HG02852 (cell line): ENCODE results near the gene IGSF22.

Experiments
- ATAC-seq: cut with Tn5 transposase; IDR thresholded peaks from one replicate; pipeline ENCODE4 v1.9.1; 2021; ENCODE audit warnings: mild to moderate bottlenecking, moderate library complexity; ENCODE audit not compliant: unreplicated experiment

The IGSF22 gene

DNA sequence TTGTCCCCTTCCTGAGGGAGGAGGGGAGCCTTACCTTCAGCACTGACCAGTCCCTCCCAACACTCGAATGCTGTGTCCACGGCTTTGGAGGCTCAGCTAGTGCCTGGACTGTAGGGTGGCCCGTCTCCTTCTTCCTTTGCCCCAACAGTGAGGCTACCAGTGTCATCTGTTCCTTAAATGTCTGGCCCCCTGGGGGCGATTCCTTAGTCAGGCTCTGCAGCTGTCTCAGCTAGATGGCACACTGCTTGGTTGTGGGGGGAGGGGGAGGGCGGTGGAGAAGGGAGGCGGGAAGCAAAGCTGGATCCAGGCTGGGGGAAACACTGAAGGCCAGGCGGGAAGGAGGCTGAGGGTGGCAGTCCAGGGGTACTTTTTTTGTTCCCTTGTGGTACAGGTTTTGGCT is at the start of gene IGSF22:
IGSF22 (minus strand) TSS at position 149 of the 400 bp plus-strand sequence. CDS start 1,952 bp downstream, outside the sequence.
- ATAC-seq, result no peak

DNA sequence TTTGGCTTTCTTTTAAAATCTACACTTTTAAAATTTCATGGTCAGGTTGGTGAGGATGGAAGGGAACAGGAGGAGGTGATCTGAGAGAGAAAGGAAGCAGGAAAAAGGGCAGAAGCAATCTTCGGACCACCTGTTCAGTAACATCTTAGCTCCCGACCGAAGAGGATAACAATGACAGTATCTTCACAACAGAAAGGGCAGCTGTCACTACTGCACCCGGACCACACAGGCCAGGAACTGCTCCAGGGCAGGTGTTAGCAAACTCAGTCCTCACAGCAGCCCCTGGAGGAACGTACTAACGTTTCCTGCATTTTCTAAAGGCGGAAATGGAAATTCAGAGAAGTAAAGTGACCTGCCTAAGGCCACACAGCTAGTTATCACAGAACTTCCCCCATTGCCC is 48.8 kb upstream of the IGSF22 start:
- ATAC-seq, result no peak

DNA sequence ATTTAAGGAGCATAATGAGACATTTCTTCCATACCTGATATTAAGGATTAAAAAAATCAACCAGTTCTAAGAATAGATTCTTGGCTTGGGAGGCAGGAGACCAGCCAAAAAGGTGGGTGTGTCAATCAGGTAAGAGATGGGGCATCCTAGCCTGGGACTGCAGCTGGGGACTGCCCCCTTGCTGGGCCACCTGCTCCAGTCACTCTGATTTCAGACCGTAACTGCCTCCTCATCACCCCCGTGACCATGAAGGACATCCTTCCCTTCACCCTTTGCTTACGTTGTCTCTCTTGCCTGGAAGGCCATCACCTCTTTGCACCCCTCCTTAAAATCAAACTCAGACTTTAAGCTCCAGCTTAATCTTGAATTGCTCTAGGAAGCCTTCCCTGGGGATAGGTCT is 47.7 kb upstream of the IGSF22 start:
- no peak for ATAC-seq

DNA sequence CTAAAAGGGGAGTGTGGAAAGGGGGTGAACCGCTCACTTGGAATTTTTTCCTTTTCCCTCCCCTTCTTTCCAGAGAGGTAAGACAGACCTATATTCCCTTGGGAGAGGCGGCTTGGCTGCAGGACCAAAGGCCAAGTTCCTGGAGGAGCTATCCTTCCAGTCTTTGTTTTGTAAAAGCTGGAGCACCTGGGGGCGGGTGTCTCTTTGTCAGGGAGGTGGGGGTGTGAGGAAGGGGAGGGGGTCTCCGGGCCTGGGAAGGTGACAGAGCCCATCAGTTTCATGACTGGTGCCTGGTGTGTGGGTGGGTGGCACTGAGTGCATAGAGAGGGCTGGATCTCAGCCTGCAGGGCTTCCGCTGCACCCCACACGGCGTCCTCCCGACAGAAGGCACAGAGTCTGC is 47.1 kb upstream of the IGSF22 start:
- no peak for ATAC-seq

DNA sequence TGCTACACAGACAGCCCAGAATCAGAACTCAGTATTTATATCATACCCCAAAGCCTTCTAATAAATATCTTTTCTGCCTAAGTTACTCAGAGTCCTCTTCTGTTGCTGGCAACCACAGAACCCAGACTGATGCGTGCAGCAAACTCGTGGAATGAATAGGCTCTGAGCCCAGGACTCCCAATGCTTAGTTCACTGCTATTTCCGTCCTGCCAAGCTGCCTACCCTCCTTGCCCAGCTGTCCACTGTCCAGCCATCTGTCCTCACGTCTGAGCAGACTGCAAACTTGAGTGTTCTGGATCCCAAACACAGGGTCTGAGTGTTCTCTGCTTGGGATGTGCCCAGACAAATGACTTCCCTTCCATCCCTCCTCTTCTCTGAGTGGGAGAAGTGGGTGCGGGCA is 46.2 kb upstream of the IGSF22 start:
- ATAC-seq, result no peak

DNA sequence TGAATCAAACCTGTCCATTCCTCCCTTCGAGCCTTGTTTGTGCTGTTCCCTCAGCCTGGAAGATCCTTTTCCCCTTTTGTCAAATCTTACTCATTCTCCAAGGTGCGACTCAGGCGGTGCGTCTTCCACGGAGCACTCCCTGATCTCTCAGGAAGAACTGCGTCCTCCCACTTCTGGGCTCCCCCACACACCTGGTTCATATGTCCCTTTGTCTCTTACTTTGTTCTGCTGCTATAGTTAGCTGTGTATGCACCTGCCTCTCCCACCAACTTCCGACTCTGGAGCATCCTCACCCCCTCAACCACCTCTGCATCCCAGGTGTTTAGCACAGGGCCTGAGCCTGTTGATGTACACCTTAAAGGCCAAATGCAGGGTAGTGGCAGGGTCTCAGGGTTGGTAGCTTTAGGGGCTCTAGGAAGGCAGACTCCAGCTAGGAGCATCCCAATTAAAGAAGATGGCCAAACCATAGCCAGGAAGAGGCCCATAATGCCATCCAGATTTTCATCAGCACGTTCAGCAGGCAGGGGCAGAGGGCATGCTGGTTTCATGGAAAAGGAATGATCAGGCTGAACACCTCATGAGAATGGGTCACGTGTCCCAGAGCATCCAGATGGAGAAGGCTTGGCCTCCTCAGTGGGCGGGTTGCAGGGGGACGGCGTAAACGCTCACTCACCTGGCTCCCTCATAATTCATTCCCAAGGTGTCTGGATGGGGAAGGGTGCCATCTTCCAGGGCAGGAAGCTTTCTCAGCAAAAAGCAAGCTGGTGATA is 45.5 kb upstream of the IGSF22 start:
- ATAC-seq, result no peak

DNA sequence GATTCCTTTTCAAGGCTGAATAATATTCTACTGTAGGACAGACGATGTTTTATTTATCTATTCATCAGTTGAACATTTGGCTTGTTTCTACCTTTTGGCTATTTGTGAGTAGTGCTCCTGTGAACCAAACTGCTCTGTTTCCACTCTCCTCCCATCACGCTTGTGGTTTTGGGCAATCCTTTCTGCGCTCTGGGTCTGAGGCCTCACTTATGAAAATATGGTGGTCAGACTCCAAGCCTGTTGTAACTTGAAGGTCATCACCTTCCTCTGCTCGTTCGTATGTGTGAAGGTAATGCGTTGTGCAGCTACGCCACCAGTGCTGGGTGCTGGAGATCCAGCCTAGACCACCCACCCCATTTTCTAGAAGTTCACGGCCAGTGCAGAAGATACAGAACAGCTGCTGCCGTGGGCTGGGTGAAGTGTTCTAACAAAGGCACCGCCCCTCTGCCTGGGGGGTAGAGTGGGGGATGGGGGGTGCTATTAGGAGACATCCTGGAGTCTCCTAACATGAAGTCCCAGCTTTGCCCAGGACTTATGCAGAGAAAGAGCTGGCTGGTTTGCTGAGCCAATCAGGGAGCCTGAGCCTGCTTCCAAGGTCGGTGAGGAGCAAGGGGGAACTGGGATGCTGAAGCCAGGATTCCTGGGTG is 44.6 kb upstream of the IGSF22 start:
- ATAC-seq, result no peak

DNA sequence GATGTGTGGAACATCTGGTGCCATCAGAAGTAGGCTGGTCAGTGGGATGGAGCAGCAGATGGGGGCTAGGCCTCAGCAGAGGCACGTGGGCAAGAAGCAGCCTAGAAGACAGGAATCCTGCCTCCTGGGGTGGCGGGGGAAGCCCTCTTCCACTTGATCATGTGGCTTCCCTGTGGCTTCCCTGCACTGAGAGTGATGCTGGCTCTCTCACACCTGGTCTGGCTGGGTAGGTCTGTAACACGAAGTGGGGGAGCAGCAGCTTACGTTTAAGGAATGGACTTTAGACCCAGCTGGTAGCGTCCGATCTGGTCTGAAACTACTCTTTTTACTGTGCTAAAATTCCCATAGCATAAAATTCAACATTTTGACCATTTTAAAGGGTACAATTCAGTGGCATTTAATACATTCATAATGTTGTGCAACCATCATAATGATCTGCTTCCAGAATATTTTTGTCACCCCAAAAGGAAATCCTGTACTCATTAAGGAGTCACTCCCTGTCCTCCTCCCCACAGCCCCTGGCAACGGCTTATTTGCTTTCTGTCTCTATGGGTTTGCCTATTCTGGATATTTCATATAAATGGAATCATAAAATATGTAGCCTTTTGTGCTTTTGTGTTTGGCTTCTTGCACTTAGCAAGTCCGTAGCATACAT is 43.9 kb upstream of the IGSF22 start:
- ATAC-seq, result peak; percentile 66

DNA sequence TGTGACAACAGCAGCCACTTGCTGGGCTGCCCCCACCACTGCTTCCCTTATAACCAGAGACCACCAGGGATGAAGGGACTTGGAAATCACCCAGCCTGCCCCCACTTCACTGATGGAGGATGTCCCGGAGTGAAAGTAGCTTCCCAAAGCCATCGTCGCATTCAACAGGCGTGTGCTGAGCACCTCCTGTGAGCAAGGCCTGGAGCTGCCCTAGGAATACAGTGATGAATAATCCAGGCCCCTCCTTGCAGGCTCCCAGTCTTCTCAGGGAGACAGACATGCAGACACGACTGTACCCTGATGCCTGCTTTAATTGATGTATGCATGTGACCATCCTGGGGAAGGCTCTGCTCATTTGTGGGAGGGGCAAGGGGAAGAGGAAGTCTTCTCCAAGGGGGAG is 43.0 kb upstream of the IGSF22 start:
- ATAC-seq, result no peak

DNA sequence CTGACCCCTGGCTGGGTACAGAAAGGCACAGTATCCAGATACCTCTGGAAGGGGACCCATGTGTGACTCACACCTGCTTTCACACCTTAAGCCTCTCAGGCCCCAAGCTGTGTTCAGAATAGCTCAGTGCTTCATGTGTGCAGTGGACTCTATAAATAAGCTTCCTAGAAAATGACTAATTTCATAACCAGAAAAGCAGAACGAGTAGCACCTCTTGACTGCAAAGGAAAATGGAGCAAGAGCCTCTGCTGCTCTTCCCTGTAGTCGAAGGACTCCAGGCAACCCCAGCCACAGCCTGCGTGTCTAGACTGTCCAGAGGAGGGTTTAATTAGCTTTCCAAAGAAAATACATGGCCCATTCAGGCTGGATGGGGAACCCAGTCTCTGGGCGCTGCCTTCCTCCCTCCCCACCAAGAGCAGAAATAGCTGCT is 42.5 kb upstream of the IGSF22 start:
- peak; percentile 81 for ATAC-seq

DNA sequence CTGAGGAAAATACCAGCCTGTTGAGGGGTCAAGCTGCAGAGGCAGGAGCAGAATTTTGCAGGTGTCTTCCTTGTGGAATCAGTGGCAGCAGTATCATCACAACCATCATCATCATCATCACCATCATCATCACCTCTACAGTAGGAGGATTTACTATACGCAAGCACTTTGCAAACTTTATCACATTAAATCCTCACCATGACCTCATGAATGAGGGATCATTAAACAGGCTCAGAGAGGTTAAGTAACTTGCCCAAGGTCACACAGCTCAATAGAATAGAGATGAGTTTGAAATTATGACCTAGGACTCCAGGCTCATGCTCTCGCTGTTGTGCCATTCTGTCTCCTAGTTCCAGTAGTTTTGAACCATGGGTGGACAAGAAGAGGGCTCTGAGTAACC is 40.0 kb upstream of the IGSF22 start:
- ATAC-seq, result no peak

DNA sequence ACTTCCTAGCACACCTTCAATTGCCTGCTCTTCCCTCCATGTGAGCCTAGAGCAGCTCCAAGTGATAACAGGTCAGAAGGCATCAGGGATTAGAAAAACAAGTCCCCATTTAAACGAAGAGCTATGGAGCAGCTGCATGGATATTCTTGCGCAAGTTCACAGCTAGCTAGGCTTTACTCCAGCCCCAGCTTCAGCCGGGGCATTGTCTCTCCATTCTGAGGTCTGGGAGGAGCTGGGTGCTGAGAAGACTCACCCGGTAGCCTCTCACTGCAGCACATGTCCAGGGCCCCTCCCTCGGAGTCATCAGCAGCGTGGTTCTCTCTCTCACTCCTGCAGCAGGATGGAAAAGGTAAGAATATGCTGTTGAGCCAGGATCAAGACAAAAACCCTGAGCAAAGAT is 39.6 kb upstream of the IGSF22 start:
- ATAC-seq, result no peak

DNA sequence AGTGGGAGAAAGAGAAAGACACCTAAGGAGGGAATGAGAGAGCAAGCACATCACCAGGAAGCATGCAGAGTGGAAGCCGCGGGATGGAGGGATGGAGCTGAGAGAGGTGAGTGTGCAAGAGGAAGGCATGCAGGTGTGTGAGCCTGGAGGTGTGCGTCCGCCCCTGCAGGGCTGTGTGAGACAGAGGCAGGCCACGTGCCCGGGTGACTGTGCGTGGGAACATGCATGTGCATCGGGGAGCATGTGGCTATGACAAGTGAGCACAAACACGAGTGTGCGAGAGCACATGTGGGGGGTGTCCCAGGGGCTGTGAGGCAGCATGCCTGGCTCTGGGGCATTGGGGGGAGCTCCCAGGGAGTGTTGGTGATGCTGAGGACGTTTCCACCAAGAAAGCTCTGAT is 35.8 kb upstream of the IGSF22 start:
- ATAC-seq, result no peak

DNA sequence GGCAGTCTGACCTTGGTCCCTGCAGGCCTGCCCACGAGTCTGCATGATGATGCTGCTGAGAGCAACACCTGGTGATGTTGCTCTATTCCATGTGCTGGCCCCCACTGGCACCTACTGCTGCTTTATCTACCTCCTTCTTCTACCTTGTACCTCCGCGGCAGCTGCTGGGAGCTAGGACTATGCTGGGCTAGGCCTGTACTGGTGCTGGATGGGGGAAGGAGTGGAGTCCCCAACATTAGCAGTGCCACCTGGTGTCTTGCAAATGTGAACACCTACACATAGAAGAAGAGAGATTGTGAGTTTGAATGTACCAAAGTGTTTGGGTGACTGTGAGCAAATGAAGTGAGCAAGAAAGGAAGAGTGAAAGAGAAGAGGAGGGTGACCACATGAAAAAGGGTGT is 35.2 kb upstream of the IGSF22 start:
- ATAC-seq, result no peak

DNA sequence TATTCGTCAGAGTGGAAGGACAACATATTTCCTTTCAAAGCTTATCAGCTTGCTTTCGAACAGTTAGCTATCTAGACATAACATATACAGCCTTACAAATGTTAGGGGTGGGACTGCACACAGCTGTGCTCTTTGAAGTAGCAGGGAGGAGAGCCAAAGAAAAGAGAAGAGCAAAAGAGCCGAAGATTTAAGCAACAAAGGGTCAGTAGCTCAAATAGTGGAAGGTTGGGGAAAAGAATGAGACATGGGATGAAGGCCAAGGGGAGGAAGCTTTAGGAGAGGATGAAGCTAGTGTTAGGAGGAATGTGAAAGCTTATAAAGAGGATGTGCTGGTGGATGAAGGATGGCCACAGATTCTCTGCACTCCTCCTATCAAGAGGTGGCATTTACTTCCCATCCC is 31.8 kb upstream of the IGSF22 start:
- no peak for ATAC-seq

DNA sequence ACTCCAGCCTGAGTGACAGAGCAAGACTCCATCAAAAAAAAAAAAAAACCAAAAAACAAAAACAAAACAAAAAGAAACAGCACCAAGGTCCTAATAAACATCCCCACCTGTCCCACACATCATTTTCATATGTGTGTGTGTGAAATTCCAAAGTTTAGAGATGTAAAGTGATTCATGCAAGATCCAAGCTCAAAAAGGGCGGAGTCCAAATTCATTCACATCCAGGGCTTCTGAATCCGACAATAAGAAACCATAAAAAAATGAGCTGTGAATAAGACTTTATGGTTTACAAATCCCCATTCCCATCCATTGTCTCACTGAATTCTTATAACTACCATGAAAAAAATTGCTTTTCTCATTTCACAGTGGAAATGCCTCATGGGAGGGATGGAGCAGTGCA is 30.9 kb upstream of the IGSF22 start:
- no peak for ATAC-seq

DNA sequence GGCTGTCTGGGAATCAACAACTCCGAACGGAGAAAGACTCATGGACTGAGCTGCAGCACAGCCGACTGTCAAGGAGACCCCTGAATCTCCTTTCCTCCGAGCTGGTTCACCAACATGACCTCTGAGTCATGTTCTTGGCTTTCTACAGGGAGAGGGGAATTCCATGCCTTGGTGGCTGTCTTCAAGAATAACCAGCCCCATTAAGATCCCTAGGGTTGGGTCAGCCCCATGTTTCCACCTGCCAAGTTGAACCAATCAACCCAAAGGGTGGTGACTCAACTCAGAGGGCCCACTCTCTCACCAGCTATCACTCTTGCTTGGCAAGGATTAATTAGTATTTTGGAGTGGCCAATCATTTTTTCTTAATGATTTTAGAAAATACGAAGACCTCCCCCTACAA is 28.3 kb upstream of the IGSF22 start:
- no peak for ATAC-seq

DNA sequence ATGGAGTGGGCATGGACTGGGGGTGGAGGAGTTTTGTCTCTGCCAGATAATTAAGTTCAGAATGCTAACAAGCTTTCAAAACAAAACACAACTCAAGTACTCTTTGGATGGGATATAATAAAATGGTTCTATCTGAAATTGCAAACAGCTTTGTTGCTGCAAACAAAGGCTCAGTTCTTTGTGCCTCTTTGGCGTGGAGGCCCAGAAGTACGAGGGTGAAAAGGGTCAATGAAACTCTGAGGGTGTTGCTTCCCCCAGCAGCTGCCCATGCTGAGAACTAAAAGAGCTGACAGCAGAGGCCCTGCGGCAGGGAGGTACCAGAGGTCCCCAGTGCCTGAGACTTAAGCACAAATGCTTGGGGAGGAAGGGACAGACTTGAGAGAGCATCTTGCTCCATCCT is 26.5 kb upstream of the IGSF22 start:
- no peak for ATAC-seq

DNA sequence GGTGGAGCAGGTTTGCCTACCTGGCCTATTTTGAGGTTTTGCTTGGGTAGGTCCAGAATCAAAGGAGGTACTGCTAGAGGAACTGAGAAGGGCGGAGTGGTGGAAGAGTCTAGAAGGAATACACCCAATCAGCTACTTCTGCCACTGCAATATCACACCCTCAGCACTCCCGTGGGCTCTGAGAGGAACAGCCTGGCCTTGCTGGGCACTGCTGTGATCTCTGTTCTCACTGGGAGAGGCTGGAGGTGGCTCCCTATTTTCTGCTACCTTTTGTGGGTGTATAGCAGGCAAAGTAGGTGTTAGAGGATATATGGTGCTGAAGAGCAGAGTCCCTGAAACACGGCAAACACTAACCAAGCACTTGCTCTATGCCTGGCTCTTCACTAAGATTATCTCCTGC is 25.0 kb upstream of the IGSF22 start:
- no peak for ATAC-seq

DNA sequence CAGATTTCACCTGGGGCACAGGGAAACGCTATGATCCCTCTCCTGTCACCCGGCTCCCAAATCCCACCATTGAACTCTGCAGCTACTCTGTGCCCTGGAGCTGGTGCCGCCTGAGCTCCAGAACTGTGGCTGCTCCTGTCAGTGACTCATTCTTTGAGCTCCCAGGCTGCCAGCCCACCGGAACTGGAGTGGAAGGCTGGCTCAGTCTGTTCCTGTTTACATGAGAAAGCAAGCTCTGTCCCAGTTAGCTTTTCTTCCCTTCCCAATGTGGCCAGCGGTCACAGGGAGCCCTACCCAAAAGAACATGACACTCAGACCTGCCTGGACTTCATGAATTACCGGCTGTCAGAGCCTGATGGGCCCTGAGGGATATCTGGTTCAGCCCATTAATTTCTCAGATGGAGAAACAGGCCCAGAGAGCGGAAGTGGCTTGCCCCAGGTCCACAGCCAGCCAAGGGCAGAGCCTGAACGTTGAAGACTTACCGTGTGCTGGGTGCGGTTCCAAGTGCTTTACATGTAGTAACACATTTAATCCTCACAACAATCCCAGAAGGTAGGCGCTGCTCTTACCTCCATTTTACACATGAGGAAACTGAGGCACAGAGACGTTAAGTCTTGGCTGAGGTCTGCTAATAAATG is 23.8 kb upstream of the IGSF22 start:
- ATAC-seq, result no peak

DNA sequence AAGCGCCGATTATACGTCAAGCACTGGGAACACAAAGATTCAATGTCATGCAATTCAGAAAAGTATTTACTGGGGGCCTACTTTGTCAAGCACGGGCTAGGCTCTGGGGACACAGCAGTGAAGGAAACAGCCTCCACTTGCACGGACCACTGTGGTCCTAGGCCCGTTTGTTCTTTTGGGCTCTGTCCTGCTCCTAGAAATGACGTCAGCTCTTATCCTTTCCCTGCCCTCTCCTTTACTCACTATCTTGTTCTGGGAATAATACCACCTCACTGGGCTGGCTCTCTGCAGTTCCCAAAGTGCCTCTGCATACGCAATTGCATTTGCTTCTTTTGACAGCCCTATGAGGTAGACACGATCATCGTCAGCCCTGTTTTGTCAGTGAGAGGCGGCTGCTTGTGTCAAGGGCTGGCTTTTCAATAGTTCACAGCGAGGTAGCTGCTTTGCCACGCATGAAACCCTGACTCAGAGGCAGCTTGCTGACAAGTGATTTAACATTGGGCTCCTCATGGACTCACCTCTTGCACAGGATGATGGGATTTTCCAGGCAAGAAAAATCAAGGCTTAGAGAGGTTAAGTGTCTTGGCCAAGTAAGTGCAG is 22.9 kb upstream of the IGSF22 start:
- ATAC-seq, result no peak
